Medulla oblongata (tissue), 1 donor: Measurements from ENCODE around the gene KRT9.
"Not testable (repeated sequence)": the region's sequence is repeated elsewhere in the genome, so short reads cannot be mapped to it uniquely, and the experiment has no call there.

Experiments used
- DNase-seq: peaks from one replicate; pipeline ENCODE4 v3.0.0-alpha.2; 2015; ENCODE audit errors: extremely low spot score

KRT9 gene, protein sequence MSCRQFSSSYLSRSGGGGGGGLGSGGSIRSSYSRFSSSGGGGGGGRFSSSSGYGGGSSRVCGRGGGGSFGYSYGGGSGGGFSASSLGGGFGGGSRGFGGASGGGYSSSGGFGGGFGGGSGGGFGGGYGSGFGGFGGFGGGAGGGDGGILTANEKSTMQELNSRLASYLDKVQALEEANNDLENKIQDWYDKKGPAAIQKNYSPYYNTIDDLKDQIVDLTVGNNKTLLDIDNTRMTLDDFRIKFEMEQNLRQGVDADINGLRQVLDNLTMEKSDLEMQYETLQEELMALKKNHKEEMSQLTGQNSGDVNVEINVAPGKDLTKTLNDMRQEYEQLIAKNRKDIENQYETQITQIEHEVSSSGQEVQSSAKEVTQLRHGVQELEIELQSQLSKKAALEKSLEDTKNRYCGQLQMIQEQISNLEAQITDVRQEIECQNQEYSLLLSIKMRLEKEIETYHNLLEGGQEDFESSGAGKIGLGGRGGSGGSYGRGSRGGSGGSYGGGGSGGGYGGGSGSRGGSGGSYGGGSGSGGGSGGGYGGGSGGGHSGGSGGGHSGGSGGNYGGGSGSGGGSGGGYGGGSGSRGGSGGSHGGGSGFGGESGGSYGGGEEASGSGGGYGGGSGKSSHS

DNA sequence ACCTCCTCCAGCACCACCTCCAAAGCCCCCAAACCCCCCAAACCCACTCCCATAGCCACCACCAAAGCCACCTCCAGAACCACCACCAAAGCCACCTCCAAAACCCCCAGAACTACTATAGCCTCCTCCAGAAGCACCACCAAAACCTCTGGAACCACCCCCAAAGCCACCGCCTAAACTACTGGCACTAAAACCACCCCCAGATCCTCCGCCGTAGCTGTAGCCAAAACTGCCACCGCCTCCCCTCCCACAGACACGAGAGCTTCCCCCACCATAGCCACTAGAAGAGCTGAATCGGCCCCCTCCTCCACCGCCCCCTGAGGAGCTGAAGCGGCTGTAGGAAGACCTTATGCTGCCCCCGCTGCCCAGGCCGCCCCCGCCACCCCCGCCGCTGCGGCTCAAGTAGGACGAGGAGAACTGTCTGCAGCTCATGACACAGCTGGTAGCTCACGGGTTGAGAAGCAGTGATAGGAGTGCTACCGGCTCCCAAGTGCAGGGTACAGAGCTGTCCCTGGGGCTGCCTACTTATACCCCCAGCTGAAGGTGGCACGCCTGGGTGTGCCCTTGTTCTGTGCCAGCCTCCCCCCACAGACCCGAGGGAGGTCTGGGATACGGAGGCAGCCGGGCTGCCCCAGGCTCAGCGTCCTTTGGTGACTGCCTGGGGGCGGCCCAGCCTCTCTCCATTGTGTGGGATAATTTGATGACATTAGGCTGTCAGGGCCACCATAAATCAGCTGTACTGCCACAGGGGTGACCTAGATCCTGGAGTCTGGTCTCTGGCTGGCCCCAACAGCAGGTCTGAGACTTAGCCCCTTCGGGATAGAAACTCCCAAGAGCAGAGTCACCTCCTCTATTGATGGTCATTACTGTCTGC is at the start of gene KRT9:
TSS of gene KRT9 (minus strand) at position 499 of the 874 bp plus-strand sequence. CDS start at position 432, 67 bp downstream.
- no peak for DNase-seq

- DNase-seq: not testable (repeated sequence)
These were observed 49.6 kb upstream of the KRT9 start for GRCh38 chr17:41621435-41621817.

- no peak for DNase-seq
These were observed 49.0 kb upstream of the KRT9 start for GRCh38 chr17:41620583-41621434.

DNA sequence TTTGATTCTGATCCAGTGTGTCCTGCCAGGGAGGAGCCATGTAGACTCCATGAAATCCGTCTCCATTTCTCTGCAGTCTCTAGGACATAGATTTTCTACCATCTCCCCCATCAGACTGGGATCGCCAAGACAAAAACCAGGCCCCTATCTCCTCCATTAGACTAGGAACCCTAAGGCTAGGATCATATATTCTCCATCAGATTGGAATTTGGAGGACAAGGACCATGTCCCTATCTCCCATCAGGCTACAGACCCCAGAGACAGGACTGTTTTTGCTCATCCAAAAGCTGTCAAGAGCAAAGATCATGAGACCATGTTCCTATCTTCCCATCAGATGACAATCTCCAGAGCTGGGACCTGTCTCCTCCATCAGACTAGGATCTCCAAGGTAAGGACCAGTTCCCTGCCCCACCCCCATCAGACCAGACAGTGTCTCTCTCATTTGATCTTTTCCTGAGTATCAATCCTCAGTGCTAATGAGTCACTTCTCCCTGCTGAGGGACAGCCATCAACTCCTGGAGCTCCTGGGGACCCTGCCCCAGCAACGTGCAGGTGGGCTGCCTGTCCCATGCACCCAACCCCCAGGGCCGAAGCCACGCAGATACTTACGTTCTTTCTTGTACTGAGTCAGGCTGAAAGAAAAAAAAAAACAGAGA is 48.2 kb upstream of the KRT9 start:
- not testable (repeated sequence) for DNase-seq

DNA sequence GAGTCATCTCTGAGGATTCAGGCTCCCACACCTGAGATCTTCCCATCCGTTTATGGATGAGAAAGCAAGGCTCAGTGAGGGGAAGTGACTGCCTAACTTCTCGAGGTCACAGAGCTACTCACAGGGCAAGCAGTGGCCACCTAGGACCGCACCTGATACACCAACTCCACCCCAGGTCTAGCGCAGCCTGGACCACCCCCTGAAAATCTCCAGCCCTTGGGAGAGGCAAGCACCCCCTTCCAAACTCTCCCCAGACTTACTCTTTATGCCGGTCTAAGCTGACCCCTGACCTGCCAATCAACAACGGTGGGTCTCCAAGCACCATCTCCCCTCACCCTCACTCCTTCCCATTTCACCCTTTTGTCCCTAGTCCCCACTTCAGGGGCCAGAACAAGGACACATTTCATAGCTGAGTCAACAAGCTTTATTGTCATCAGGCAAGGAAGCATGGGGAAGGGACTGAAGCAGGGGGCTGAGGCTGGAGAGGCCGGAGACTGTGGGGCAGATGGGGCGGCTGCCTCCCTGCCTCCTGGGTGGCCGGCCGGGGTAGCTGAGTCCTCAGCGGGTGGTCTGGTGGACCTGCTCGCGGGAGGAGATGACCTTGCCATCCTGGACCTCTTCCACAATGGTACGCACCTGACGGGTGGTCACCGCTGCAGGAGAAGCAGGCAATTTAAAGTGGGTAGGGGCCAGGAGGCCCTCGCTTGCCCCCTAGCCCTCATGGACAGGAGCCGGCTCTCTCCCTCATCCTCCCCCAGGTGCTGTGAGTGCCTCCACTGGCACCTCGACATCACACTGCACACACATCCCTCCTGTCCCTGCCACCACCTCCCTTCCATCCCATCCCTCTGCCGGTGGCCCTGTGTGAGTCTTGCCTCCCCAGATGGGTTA is 47.4 kb upstream of the KRT9 start:
- DNase-seq: no peak

DNA sequence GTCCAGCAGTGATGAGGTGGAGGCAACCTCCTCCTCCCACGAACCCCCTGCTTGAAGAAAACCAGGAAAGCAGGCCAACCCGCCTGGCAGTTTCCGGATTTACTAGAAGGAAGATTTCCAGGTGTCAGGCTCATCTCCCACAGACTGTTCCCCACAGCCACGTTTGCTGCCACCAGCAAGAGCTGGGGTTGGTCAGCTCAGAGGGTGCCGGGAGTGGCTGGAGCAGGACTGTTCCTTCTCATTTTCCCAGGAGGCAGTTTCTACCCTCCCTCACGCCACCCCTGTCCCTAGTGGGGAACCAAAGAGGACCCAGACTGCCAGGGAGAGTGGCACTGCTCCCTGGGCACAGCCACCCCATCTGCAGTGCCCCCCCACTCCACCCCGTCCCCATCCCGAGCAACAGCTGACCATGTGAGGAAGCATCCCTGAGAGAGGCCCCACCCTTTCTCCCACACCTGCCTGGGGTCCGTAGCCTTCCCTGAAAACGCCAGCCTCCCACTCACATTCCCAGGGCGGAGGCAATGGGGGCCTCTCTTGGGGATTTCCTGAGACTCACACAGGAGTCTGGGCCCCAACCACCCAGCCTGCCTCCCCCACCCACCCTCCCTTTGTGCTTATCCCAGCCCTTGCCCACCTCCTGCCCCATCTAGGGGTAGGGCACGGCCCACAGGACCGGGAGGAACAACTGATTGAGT is 46.6 kb upstream of the KRT9 start:
- no peak for DNase-seq

- DNase-seq: no peak
These were observed 45.8 kb upstream of the KRT9 start for GRCh38 chr17:41617698-41618097.

DNA sequence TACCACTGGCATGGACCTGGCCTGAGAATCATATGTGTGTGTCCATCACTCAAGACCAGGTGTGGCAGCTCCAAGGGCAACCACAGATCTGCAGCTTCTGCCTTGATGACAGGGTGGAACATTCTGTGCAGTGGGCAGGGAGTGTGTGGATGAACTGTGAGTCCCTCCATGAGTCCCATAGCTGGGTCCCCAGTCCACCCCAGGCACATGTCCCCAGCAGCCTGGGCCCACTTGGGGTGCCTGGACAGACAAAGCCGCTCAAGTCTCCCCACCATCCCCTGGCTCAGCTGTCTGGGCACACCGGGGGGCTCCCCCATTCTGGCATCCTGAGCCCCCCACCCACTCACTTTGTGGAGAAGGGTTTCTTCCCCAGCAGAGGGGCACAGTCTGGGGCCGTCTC is 45.3 kb upstream of the KRT9 start:
- DNase-seq: no peak

DNA sequence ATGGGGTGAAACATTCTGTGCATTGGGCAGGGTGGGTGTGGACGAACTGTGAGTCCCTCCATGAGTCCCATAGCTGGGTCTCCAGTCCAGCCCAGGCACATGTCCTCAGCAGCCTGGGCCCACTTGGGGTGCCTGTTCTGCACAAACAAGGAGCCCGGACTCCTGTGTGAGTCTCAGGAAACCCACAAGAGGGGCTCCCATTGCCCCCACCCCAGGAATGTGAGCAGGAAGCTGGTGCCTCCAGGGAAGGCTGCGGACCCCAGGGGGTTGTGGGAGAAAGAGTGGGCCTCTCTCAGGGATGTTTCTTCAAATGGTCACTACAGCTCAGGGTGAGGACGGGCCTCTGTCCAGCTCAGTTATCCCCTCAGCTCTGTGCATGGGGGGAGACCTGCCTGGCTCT is 44.6 kb upstream of the KRT9 start:
- not testable (repeated sequence) for DNase-seq

GRCh38 chr17:41615454-41615853 is 43.6 kb upstream of the KRT9 start:
- DNase-seq: no peak

GRCh38 chr17:41614767-41615166 is 42.9 kb upstream of the KRT9 start:
- DNase-seq: not testable (repeated sequence)

DNA sequence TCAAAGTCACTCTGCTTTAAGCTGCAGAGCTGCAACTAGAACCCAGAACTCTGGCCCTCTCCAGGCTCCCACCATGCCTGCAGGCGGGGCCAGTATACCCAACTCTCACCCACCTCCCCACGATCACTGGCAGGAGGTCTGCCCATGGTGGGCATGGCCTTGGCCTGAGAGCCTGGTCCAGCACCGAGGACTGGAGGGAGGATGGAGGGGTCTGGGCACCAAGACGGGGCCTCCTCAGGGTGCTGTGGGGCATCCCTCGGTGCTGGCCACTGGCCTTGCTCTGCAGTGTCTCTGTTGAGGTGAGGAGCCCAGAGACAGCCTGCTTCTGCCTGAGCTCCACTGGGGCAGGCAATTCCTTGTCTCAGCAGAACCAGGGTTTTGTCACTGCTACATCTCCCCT is 42.2 kb upstream of the KRT9 start:
- no peak for DNase-seq

DNA sequence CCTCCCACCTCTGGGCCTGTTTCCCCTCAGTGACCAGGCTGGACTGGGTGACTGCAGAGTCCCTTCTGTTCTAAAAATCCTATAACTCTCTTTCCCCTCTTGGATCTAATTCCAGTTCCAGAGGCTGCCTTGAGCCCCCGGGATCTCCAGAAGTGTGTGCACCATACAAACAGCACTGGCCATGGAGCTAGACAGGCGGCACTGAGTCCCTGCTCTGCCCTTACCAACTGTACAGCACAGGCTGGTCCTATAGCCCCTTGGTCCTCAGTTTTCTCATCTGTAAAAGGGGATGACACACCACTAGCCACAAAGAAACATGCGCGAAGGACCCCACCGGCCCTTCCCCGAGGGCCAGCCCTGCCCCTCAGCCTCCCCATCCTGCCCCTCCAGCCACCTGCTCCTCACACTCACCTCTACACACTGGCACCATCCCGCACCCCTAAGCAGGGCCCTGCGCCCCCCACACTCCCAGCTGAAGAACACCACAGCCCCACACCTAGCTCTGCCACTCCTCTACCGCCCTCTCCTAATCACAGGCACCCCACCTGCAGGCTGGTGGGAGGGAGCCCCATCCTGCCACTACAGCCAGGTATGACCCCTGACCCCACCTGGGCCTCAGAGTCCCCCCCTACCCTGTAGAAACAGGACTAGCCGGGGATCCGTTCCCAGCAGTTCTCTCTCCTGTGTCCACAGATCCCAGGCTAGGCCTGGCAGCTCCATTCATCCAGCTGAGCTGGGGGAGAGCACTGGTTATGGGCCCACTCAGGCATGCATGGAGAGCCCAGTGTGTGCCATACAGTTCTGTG is 41.6 kb upstream of the KRT9 start:
- no peak for DNase-seq

DNA sequence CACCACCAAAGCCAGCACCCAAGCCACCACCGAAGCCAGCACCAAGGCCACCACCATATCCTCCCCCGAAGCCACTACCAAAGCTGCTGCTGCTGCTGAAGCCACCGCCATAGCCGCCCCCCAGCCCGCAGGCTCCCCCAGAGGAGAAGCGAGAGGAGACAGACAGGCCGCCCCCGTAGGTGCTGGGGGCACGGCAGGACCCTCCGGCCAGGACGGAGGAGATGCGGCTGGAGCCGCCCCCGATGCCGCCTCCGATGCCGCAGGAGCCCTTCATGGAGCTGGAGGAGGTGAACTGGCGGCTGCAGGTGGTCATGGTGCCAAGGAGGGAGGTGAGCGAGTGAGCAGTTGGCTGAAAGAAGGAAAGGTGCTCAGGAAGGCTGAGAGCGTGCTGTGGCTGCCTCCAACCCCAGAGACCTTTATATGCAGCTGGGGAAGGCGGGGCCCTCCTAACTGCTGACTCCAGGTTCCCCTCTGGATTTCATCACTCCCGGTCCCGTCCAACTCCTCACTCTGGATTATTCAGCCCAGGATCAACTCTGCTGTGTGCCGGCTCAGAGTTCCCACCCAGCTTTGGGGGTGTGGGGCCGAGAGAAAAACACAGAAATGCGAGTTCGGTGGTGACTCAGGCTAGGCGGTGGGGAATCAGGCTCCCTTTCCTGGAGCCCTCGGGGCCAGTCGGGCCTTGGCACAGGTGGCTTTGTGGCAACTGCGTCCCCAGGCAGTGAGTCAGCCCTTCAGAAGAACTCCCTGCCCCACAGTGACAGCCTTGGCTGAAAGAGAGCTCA is 40.7 kb upstream of the KRT9 start, which contains the start of gene KRT16:
TSS of gene KRT16 (minus strand) at position 392 of the 785 bp plus-strand sequence. CDS start at position 313, 79 bp downstream.
- DNase-seq: not testable (repeated sequence)

DNA sequence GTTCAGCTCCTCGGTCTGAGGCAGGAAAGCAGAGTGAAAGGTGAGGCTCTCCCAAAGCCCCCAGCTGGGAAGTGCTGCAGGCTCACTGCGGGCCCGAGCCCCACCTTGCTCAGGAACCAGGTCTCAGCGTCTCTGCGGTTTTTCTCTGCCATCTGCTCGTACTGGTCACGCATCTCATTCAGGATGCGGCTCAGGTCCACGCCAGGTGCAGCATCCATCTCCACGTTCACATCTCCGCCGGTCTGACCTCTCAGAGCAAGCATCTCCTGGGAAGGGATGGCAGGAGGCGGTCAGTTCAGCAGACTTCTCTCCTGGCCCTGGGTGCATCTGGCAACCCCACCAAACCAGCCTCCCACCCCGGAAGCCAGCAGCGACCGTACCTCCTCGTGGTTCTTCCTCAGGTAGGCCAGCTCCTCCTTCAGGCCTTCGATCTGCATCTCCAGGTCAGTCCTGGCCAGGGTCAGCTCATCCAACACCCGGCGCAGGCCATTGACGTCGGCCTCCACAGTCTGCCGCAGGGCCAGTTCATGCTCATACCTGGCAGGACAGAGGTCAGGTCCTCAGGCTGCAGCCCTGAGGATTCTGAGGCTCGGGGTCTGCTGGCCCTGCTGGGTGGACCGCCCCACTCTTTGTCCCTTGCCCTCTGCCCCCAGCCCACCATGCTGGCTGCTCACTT is 39.2 kb upstream of the KRT9 start:
- DNase-seq: no peak

- DNase-seq: not testable (repeated sequence)
These were observed 38.2 kb upstream of the KRT9 start for GRCh38 chr17:41610061-41610517.

DNA sequence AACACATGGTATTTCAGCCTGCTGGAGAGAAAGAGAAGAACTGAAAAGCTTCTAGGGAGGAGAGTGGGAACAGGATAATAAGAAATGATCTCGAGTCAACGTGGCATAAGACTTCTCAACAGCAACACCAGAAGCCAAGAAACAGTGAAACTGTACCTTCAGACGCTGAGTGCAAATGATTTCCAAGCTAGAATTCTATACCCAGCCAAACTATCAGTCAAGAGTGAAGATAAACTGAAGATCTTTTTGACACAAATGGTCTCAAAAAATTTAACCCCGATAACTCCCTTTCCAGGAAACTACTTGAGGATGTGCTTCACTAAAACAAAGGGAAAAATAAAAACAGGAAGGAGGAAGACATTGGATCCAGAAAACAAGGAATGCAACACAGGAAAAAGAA is 35.1 kb upstream of the KRT9 start:
- DNase-seq: not testable (repeated sequence)
